KG1 (cell line): ENCODE measurements around the gene CD80.
"Not testable (repeated sequence)": the region's sequence is repeated elsewhere in the genome, so short reads cannot be mapped to it uniquely, and the experiment has no call there.

ENCODE experiments used
- DNase-seq: peaks from one replicate; lab custom pipeline; 2025; lab: John Stamatoyannopoulos, UW

CD80 gene, protein sequence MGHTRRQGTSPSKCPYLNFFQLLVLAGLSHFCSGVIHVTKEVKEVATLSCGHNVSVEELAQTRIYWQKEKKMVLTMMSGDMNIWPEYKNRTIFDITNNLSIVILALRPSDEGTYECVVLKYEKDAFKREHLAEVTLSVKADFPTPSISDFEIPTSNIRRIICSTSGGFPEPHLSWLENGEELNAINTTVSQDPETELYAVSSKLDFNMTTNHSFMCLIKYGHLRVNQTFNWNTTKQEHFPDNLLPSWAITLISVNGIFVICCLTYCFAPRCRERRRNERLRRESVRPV

DNA sequence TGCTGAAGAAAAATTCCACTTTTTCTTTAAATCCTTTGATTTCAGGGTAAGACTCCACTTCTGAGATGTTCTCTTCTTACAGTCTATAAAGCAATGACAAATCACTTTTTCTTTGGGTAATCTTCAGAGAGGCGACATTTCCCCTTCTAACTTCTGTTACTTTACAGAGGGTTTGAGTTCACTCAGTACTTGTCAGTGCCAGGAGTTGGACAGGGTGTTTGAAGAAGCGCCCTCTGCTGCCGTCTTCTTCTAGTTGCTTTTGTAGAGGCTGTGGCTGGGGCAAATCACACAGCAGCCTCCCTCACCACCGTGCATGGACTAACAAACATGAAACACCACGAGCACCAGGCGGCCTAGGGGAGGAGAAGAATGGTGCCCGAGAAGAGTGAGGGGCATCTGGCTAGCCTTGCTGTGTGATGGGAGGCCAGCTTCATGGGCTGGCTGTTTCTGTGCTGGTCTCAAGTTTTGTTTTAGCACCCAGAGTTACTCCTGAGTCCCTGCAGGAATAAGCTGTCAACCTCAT, at the start of gene CD80:
Gene CD80 (minus strand): TSS at position 174 of the 523 bp plus-strand sequence. CDS start 1,886 bp downstream, outside the sequence.
- DNase-seq = no peak

DNA sequence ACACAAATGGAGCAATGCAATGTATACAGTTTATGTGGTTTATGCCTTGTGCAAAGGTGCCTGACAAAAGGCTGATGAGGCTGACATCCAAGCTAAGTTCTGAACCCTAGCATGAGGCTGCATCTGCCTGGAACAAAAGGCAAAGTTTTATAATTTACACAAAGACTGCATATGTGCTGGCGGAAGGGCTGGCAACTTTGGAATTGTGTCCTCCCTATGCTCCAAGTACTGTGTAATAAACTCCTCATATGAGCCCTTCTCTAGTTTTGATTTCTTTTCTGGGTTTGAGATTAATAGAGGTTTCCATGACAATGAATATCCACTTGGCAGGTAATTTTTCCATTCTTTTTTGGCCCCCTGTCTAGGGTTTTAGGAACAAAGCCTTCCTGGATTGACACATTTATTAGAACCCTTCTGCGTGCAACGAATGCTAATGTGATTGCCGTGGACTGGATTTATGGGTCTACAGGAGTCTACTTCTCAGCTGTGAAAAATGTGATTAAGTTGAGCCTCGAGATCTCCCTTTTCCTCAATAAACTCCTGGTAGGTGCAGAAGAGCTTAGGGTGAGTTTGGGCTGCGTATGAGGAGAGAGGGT, 49.1 kb upstream of the CD80 start:
- no peak for DNase-seq

DNA sequence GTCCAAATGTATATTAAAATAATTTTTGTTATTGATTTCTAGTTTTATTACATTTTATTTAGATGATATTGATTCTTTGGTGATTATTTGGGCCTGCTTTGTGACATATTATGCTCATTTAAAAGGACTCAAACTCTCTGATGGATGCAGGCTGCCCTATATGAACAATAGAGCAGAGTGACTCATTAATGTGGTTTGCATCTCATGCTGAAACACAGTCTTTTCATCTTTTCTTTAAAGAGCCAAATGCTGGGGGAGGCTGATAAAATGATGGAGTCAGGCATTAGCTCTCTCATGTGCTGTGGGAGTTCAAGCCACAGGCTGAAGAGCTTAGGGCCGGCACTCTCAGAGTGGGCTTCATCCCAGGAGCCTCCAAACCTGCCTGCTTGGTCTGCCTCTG, 45.5 kb upstream of the CD80 start:
- DNase-seq = no peak

DNA sequence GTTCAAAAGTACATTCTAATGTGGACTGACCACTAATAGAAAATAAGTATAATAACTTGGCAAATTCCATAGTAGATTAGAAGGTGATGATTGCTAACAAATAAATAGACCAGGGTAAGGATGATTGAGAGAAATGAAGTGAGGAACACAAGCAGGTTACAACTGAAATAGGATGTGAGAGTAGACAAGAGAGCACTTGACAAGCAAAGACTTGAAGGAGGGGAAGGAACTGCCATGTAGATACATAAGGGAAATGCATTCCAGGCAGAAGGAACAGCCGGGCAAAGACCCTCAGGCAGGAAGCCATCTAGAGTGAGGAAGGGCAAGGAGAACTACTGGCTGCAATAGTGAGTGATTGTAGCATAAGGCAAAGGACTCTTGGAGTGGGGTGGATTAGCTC, 43.3 kb upstream of the CD80 start:
- no peak for DNase-seq

DNA sequence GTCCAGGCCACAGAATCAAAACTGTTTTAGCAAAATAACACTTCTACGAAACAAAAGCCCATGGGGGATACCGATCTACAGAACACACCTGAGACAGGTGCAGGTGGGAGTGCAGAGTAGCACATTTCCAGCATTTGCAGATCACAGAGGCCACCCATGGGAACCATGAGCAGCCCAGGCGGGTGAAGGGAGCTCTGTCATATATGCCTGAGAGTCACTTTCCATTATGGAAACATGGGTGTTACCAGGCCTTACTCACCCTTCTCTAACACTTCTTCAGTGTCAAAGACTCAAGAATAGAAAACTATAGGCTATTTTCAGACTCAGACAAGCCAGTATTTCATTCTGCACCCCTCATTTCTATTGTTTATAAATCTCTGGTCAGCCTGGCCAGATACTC, 41.7 kb upstream of the CD80 start:
- no peak for DNase-seq

DNA sequence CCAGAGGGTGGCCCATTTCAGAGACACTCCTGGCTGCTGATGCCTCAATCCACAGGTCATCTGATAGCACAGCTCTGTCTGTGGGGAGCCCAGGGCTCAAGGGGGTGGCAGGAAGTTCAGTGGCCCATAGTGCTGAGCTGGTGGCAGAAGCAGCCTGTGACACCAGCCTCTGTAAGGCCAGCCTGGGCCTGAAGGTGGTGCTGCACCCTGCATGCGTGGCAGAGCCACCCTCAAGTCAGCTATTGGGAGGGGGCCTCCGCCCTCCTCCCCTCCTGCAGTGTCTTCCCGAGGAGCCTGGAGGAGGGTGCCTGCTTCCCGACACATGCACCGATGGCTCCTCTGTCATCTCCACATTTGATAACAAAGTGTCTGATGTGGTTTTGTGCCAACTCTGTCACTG, 41.3 kb upstream of the CD80 start:
- DNase-seq = no peak

DNA sequence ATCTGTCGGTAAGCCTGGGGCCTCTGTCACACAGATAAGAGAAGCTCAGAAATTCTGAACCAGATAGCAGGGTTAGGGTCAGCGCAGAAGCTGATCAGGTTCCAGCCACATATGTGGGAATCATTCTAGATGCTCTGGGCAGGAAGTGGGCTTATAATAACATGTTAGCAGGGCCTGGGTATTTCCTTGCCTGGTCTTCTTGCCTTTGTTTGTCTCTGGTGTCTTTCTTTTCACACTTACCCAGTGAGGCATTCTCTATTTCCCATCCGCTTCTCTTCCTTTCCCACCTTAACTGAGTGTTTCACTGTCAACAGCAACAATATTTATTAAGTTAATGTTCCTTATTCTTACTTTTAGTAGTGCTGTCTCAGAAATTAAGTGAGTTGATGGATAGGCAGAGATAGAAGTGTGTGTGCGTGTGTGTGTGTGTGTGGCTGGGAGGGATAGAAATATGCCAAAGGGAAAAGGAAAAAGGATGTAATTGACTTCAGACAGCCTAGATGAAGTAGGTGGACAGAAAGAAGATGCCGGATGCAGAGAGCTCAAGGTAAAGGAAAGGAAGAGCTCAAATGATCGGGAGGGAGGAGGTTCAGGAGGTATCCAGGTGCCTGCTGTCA, 40.3 kb upstream of the CD80 start:
- no peak for DNase-seq

DNA sequence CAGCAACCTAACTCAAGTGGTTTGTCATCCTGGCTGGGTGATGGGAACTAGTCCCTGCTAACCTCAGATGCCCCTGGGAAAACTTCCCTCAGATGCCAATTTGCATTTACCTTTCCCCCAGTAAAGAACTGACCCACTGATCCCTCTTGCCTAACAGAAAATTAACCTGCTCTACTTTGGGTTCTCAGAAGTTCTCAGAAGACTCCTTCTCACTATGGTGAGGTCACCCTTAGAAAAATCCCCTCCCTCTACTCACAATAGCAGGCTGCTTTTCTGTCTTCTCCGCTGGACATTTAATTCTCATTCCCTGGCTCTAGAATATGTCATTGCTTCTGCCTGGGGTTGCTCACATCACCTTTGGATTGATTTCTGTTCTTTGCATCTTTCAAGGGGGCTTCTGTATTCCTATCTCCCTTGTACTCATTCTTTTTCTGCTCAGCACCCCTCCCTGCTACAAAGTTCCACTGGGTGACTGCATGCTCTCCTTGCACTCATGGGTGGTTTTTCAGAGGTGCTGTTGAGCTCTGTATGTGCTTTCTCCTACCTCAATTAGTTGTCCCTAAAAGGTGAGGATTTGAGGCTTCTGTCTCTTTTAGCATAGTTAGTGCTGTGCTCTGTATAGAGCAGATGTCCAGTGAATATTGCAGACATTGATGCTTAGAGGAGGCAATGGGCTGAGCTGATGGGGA, 39.1 kb upstream of the CD80 start:
- no peak for DNase-seq

DNA sequence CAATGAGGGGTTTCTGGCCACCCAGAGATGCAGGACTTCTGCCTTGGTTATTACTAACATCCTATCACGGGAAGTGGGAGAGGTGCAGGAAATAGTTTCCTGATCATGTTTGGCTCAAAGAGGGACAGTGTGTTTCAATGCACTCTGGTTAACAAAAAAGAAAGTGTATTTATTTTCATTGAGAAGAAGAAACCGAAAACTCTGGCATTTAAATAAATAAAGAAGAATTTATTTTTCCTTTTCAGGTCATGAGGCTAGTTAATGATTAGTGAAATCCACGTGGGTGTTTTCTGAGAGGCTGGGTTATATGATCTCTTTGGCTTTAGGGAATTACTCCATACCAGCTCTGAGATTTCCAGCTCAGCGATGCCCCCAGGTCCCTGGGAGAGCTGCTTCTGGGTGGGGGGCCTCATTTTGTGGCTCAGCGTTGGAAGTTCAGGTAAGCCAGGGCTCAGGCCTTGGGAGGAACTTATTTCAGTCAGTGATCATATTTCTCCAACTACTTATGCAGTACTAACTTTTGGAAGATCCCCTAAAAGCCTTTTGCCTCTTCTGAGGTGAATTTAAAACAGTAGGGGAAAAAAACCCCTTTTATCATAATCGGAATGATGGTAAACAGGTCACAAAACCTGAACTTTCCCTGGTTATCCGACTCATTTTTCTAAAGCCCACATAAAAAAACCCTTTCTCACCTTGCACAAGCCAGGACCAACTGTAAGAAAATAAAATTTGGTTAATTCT, 38.3 kb upstream of the CD80 start, which contains the start of gene PLA1A:
Gene PLA1A (plus strand): TSS at position 338 of the 741 bp plus-strand sequence. CDS start 29 bp downstream, at position 367.
- DNase-seq = no peak

DNA sequence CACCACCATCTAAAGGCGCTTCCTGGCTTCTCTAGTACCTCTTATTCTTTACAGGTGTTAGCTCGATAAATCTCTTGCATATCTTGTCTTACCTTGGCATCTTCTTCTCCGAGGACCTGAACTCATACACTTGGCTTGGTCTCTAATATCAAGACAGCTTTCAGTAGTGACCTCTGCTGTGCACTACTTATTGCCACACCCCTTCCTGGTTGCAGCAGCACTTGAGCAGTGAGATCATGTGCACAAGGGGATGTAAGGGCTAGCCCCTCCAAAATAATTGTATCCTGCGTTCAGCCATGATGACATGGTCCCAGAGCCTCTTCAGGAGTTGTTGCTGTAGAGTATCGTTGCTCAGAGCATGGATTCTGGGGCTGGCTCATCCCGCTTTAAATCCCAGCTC, 37.0 kb upstream of the CD80 start:
- DNase-seq = no peak

DNA sequence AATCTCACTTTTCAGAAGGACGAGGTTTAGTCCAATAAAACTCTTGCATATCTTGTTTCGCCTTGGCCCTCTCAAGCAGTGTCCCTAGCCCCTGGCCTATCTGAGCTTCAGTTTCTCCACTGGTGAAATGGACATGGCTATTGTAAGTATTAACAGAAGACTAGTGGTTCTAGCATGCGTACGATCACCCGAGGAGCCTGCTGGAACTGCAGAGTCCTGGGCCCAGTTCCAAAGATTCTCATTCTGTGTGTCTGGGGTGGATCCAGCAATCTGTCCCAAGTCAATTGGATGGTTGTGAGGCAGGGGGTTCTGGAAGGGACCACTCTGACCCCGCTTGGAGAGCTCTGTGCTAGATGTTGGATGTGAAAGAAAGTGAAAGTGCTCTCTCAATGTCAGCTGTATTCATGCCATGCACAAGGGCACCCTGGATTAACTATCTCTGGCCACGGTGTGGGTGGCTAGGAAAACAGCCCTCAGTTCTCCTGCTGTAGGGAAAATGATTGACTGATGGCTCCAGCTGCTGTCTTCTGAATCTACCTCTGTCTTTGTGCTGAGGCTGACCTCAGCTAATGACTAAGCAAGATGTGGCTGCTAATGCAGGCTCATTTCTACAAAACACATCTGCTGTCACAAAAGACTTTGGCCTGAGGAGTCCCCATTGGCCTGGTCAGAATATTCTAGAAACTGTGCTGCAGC, 36.4 kb upstream of the CD80 start:
- no peak for DNase-seq

DNA sequence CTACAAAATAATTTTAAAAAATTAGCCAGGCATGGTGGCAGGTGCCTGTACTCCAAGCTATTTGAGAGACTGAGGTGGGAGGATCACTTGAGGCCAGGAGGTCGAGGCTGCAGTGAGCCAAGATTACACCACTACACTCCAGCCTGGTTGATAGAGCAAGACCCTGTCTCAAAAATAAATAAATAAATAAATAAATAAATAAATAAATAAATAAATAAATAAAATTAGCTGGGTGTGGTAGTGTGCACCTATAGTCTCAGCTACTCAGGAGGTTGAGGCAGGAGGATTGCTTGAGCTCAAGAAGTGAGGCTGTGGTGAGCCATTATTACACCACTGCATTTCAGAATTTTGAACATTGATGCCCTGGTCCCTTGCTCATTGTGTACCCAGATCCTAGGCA, 35.5 kb upstream of the CD80 start:
- DNase-seq = not testable (repeated sequence)

DNA sequence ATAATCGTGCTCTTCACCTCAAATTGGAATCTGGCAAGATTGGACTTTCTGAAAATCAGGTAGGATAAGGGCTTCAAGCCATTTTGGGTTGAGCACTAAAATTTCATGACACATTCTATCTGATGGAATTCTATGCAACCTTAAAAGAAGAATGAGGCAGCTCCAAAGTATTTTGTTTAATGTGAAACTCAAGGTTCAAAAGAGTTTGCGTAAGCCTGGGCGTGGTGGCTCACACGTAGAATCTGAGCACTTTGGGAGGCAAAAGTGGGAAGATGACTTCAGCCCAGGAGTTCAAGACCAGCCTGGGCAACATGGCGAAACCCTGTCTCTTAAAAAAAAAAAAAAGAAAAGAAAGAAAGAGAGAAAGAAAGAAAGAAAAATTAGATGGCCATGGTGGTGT, 34.7 kb upstream of the CD80 start:
- DNase-seq = no peak

DNA sequence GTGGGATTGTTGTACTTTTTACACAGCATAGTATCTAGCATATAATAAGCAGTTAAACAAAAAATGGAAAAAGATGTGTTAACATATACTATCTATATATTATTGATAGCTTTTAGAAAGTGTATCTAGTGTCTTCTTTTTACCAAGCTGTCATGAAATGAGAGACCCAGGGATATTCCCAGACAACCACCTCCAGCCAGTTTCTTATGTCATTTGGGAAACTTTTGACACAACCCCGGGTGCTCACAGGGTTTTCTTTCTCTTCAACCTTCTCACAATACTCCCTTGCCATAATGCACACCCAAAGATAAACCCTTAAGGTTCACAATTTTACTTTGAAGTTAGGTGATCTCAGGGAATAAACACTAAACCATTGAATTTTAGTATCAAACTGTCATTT, 33.4 kb upstream of the CD80 start:
- no peak for DNase-seq

DNA sequence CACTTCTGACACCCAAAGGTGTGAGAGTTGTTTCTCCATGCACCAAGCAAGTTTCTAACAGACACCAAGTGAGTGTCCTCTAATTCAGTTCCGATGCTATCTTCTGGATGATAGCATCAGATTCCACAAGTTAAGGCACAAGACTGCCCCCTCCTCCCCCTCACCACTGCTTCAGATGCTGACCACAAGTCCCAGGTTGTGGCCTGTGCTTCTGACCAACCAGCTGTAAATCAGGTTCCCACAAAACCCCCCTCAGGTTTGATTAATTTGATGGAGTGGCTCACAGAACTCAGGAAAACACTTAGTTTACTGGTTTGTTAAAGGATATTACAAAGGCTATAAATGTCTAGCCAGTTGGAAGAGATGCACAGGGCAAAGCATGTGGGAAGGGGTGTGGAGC, 31.3 kb upstream of the CD80 start:
- no peak for DNase-seq

DNA sequence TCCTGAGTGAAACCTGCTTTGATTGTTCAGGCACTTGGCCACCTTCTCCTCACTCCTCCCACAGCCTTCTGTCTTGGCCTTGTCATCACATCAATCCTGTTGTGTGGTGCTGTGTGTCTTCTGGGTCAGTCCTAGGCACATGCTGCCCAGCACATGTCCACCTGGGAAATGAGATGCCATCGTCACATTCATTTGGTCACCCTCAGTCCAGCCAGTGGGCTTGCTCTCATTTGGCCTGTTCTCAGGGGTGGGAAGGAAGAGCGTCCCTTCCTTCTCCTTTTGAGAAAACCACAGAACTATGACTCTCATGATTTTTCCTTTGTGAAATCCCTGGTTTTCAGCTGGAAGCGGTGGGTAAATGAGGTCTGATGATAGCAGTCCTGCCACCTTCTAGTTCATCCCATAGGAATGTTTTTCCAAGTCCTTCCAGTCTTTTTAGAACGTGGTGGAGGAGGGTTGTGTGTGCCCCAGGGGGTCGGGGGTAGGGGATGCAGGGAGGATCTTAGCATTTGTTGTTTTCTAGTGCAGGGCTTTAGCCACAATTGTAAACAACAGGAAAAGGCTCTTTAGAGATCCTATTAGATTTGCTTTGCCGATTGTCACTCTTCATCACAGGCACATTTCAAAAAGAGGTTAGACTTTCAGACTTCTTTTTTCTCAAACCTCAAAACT, 29.8 kb upstream of the CD80 start:
- DNase-seq = no peak

DNA sequence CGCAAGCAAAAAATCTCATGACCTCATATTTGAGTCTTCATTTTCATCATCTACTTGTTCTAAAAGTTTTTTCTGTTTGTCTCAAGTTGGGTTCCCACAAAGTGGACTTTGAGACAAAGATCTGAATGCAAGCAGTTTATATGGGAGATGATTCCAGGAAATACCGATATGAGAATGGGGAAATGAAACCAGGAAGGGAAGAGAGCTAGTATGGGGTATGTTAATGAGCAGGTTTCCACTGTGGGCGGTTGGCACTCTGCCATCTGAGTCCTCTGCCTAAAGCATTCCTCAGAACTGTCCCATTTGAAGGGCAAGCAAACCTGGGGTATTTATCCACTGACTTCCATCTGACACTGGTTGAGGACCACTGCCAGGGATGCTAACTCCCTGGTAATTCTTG, 28.7 kb upstream of the CD80 start:
- no peak for DNase-seq

DNA sequence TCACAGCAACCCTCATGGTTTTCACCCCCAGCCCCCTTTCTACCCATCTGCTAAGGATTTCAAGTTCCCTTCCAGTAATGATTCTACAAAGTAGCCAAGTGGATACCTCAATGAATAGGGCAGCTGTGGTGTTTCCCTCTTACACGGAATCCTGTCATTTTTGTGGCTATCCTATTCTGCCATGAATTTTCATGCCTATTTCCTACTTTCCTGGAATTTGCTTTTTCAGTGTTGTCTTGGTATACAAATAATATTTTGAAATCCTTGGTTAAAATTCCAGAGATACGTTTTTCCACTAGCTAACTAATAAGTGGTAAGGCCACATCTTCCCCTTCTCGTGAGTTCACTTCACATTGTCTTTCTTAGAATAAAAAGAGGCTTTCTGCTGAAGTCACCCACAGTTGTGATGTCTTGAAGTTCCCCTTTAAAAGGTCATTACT, 27.3 kb upstream of the CD80 start:
- no peak for DNase-seq

DNA sequence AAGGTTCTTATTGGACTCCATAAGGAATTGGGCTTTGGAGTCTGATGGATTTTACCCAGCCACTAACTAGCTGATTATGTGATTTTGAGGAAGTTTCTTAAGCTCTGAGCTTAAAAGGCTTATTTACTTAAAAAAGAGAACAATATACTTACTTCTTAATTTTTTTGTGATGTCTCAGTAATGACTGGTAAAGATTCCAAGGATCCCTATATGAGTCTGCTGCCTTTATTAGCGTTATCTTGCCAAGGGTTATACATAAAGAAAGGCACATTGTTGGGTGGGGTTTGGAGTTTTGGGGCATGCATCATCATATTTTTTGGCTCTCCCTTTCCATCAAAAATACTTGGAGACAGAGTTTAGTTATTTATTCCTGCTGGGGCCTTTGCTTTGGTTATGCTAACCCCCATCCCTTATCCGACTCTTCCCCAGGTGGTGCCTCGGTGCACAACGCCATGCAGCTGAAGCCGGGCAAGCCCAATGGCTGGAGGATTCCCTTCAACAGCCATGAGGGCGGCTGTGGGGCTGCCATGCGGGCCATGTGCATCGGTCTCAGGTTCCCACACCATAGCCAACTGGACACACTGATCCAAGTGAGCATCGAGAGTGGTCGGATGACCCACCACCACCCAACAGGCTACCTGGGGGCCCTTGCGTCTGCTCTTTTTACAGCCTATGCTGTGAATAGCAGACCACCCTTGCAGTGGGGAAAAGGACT, 26.6 kb upstream of the CD80 start:
- DNase-seq = no peak

DNA sequence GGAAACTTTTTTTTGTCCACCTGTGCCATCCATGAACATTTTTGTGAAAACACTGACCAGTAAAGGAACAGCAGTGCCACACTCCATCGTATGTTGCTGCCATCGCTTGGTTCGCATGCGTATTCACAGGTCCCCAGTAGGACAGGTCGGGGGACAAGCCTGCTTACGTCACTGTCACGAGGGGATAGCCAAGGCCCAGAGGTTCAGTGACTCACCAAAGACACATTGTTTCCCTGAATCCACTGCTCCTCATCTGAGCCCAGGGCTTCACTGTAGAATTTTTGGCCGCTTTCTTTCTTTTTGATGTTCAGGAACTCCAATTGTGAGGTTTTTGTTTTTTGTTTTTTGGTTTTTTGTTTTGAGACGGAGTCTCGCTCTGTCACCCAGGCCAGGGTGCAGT, 25.8 kb upstream of the CD80 start:
- DNase-seq = no peak
